Kasumi-1 (cell line): ENCODE data around the gene LETMD1.
A peak's percentile ranks its signal among the peaks of the same experiment; 100 is the strongest.

Source experiments
- DNase-seq, 2 experiments: peaks; one replicate each; lab custom pipeline; 2025; lab: John Stamatoyannopoulos, UW

LETMD1 gene

DNA sequence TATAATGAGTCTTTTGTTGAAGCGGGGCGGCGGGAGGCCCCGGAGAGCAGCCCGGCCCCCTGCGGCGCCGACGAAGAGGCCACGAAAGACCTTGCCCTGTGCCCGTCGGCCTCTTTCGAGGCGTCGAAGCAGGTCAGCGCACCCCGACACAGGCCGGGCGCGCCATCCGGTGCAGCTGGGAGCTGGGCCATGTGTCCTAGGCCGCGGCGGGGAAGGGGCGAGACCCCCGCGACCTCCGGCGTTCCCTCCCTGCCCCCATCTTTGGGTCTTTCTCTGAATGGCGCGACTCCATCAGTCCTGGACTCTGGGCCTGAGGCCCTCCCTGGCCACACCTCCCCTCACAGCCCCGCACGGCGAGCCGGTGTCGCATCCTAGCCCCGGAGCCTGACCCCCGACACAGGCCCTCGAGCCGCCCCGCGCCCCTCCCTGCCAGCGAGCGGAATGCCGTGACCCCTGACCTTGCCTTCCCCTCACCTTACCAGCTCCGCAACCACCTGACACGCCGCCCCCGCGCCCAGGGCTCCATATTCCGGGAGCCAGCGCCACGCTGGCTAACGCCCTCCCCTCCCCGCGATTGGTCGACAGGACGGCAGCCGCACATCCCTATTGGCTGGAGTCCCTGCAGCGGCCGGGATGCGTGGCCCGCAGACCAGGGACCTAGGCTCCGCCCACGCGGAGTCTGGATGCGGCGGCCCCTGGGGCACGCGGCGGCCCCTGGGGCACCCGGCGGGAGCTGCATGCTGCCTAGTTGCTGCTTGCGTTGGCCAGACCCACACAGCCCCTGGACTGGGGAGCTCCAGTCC, 22.1 kb upstream of the LETMD1 start, which contains the start of gene SLC11A2:
TSS of gene SLC11A2 (minus strand) at position 549 of the 803 bp plus-strand sequence. CDS start 15,656 bp downstream, outside the sequence.
- DNase-seq, result peak; percentile 88 to 94

DNA sequence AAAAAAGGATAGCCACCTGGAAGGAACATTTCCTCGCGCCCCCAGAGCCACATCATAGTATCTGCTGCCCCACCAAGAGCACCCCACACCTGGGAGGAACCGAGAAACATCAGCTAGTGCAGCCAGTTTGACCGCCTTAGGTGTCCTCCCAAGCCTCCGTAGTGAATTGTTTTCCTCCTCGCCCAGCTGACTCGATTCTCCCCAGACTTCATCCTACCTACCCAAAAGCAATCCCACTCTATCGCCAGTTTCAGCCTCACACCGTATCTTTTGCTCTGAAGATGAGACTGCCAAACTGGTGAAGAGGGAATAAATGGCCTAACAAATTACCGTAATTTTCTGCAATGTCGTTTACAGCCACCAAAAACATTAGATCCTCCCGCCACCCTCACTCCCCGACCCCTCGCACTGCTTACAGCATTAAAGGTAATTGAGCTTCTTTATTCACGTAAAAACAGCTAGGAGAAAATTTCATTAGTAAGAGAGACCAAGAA, 20.7 kb upstream of the LETMD1 start:
- DNase-seq, result no peak

DNA sequence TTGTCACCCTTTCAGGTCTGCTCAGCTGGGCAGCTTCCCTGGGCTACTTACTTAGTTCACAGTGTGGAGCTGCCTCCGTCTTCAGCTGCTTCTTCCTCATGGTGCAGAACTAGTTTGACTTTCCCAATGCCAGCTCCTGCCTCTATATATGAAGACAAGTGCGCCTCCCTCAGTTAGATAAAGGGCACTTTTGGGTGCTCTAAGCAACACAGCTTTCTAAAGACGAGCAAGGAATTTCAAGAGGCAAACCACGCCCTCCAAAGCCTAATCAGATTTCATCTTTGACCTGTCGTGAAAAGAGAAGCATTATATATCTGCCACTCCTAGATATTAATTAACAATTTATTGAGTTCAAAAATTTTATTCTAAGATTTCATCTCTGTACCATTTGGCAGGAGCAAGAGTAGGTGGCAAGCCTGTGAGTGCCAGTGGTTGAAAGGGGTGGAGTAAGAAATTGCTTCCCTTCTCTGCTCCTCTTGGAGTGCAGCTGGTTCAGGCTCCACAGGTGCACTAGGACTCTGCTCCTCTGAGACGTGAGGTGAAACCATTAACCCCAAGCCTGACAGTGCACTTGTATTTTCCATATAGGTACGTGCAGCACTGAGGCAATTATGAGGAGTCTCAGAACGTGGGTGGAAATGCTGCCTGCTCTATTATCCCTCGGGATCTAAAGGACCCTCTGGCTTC, 19.9 kb upstream of the LETMD1 start:
- DNase-seq, result peak; percentile 94 to 95

DNA sequence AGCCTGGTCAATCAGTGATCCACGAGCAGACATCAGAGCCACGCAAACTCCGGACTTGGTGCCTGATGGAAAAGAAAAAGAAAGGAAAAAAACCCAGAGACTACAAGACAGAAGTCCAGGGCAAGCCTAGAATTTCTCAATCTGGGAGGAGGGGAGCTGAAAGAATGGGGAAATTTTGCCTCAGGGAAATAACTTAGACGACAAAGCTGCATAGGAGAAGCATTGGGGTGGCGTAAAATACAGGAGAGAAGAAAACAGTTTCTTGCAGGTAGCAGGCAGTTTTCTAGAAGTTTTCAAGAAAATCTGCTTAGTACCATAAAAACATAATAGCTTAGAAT, 19.3 kb upstream of the LETMD1 start:
- DNase-seq, result no peak

DNA sequence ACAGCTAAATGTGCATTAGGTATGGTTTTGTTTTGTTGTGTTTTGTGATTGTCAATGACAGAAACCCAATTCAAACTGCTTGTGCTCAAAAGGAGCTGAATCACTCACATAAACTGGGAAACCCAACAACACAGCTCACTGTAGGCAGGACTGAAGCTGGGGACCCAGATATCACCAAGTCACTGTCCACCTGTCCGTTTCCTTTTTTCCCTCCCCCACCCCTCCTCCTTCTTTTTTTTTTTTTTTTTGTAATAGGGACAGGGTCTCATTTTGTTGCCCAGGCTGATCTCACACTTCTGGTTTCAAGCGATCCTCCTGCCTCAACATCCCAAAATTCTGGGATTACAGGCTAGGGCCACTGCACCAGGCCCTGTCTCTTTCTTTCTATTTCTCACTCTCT, 15.1 kb upstream of the LETMD1 start:
- no peak for DNase-seq

DNA sequence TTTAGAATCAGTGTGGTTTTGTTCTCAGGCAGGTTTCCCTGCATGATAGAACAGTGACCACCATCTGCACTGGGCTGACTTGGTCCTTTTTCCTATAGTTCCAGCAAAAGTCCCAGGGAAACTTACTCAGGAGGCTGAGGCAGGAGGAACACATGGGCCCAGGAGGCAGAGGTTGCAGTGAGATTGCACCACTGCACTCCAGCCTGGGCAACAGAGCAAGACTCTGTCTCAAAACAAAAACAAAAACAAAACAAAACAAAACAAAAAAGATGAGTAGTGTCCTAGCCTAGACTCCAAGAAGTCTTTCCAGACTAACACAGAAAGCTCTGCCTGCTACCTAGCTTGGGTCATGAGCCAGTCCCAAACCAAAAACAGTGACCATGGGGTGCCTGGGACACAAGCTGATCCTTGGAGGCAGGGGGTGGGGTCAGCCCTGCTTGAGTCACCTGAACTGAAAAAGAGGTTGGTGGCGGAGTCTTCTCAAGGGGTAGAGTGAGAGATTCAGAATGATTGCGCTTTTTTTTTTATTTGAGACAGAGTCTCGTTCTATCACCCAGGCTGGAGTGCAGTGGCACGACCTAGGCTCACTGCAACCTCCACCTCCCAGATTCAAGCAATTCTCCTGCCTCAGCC, 14.6 kb upstream of the LETMD1 start:
- DNase-seq, result no peak

DNA sequence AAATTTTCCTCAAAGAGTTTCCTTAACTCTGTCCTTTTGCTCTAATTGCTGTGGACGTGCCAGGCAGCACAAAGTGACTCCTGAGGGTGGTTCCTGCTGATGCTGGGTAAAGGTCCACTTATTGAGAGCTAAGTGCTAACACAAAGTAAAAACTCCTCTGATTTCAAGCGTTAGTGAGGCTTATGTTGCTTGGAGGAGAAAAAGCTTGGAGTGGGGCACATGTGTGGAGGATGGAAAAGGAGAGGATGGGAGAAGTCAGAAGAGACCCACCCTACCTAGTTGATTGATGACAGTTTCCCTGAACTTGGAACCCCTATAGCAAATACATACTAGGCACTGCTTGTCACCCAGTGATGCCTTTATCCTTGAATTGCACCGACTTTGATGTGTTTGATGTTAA, 11.8 kb upstream of the LETMD1 start:
- DNase-seq, result no peak

DNA sequence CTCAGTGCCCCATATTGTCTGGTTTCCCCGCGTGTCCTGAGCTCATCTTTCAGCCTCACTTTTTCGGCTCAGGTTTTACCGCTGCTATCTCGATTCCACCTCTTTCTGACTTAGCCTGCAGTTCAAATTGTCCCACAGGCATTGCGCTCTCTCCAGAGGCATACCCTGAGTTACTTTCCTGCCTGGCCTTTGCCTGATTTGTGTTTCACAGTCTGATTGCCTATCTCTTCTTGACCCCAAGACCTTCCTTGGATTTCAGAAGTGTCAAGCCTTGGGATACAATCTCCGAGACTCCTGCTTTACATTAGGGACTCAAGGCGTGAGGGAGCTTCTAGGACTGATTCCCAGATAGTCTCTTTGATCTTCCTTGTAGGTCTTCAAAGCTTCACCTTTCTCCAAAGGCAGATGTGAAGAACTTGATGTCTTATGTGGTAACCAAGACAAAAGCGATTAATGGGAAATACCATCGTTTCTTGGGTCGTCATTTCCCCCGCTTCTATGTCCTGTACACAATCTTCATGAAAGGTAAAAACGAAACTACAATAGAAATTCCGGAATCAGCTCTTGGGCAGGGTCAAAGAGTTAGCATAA, 629 bp downstream of the LETMD1 start:
- no peak for DNase-seq

DNA sequence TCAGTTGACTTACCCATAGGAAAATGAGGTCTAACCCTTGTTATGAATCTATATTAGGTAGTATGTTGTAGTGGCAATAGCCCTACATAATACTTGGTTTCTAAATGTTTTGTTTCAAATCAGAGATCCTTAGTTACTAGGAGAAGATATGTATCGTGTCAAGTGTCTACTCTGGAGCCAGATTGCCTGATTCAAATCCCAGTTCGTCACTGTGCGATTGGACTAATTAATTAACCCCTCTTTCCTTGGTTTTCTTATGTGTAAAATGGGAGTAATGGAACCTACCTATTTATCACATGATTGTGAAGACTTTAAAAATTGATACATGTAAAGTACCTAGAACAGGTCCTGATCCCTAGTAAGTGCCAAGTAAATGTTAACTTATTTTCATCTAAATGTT, 1.4 kb downstream of the LETMD1 start:
- DNase-seq, result no peak

DNA sequence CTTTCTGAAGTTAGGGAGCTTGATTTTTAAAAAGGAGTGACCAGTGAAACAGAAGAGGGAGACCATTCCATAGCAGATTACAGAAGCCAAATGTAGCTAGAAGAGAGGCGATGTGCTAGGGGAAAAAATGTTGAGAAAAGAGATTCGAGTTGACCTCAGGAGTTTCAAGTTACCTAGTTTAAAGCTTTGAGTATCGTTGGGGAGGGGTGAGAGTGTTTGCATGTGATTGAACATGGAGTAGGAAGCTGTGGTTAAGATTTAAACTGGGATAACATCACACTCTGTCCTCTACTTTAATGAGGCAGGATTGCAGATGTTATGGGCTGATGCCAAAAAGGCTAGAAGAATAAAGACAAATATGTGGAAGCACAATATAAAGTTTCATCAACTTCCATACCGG, 3.7 kb downstream of the LETMD1 start:
- DNase-seq, result no peak

DNA sequence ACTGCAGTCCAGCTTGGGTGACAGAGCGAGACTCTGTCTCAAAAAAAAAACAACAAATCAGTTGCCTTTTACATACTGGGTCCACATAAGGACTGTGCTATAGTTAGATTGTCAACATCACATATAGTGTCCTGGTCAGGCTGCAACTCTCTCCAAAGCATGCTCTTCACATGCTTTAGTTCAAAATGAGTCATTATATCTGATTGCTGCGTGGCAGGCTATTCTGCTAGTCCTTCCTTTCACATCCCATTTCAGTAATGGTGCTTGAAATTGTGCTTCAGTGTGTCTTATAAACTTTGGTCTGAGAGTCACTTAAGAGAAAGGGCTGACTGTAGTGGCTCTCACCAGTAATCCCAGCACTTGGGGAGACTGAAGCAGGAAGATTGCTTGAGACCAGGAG, 6.9 kb downstream of the LETMD1 start:
- no peak for DNase-seq

DNA sequence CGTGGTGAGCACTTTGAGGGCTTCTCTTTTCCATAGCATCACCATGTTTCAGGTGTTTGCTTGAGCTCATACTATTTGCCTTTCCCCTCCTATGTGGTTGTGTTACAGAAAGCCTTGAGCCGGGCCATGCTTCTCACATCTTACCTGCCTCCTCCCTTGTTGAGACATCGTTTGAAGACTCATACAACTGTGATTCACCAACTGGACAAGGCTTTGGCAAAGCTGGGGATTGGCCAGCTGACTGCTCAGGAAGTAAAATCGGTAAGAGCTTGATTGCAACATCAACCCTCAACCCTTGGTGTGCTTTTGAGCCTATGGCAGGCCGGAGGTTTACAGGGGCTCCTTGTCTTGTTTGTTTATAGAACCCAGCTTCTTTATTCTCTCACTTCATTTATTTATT, 8.1 kb downstream of the LETMD1 start:
- no peak for DNase-seq

DNA sequence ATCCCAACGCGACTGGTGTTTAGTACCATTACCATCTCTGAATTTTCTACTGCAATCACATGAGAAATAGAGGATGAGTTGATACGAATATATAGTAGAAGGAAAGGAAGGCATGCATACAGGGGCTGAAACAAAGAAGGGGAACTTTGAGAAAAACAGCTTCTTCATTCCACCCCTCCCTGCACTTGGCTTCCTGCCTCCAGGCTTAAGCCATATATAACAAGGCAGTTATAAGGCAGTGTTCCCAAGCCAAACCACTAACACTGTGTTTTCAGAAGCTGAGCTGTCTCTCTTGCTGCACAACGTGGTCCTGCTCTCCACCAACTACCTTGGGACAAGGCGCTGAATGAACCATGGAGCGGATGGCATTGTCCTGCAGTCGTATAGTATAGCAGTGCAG, 11.0 kb downstream of the LETMD1 start:
- DNase-seq, result no peak

DNA sequence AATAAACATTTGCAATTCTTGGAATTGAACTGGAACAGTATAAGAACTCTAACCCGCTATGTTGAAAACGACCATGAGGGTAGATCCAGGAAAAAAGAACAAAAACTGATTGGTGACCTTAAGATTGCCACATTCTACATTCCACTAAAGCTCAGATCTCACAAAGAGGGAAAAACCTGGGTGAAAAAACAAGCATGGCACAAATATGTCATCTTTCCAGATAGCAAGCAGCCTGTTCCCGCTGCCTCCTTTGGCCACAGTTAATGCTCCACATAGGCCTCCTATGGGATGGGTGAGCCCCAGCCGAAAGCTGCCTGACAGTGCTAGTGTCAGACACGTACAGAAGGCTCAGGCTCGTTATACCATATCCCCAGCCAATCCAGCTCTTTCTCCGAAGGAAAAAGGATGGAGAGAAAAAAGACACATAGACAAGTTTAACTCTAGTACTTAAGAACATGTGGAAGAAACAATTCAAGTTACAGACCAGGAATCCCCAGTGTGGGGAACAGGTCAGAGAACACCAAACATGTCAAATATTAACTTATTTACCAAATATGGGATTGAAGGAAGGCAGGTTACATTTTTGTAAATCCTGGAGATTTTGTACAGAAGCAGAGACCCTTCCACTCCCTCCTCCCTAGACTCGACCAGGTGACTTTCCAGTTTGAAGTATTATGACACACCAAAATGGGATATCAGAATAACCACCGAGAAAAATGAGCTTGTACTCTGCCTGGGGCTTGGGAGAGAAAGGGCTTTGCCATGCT, 14.7 kb downstream of the LETMD1 start:
- no peak for DNase-seq

DNA sequence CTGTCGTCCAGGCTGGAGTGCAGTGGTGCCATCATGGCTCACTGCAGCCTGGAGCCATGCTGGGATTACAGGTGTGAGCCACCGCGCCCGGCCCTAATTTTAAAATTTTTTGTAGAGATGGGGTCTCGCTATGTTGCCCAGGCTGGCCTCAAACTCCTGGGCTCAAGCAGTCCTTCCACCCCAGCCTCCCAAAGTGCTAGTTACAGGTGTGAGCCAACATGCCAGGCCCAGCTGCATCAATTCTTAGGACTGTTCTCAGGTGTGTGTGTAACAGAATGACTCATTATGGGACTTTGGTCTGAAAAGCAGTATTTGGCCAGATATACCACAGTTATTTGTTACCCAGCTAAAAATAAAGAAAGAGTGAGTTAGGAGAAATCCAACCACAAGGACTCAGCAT, 17.4 kb downstream of the LETMD1 start:
- no peak for DNase-seq

DNA sequence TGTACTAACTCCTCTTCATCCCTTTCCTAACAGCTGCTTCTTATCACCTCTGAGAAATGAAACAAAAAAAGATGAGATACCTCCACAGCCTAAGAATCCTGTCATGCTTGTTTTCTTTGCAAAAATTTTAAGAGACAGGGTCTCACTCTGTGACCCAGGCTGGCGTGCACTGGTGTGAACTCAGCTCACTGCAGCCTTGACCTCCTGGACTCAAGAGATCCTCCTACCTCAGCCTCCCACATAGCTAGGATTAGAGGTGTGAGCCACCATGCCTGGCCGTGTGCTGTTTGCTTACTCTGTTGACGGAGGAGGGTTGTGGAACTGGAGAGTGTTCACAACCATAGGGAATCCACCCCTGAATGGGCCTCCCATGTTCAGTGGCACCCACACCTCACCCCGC, 19.1 kb downstream of the LETMD1 start:
- DNase-seq, result no peak

DNA sequence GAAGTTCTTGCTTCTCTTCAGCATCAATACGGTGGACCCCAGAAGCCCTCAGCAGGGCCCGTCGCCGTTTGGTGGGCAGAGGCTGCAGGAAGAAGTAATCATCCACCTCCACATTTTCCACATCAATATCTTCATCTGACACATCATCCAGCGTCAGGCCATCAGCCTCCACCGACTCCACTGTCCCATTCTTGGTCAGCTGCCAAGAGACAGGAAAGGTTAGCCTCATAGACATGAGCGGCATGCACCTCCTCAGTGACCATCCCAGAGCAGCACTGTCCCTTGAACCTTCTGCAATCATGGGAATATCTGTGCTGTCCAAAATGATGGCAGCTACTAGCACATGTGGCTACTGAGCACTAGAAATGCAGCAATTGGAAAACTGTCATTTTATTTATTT, 19.6 kb downstream of the LETMD1 start:
- no peak for DNase-seq

DNA sequence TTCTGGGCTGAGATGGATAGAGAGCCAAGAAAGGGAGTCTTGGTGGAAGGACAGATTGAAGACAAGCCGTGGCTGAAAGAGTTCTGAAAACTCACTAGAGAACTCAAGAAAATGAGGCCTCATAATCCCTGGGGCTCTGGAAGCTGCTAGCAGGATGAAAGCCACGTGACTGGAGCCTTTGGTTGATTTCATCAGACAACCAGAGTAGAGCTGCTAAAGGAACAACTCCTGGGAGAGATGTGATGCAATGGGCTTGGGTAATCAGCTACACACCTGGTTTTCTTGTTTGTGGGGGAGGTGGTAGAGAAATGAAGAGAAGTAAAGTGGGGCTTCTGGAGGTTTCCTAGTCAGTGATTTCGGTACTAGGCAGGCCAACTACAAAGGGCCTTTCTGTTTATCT, 21.9 kb downstream of the LETMD1 start:
- no peak for DNase-seq

DNA sequence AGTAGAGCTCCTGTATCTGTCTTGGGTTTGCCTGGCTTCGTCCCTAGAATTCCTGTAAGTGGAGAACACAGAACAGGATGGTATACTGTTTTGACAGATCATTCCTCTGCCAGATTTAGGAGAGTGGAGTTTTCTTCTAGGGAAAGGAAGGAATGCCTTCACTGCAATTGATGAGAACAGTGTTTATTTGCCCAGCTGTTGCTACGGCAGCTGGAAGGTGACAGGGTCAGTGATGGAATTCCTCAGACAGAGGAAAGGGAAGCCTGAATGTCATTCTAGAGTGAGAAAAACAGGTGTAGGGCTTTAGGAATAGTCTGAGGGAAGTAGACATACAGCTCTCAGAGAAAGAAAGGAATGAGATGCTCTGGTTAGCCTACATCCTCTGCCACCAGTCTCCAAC, 23.5 kb downstream of the LETMD1 start:
- no peak for DNase-seq

DNA sequence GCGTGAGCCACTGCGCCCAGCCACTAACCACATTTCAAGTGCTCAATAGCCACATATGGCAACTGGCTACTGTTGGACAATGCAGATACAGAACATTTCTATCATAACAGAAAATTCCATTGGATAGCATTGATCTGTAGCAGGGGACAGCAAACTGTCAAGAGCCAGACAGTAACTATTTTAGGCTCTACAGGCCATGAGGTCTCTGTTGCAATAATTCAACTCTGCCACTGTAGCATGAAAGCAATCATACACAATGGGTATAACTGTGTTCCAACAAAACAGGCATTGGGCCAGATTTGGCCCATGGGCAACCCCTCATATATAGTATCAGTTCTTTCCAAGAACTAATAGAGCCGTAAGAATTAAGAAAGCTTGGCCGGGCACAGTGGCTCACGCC, 27.3 kb downstream of the LETMD1 start:
- no peak for DNase-seq

DNA sequence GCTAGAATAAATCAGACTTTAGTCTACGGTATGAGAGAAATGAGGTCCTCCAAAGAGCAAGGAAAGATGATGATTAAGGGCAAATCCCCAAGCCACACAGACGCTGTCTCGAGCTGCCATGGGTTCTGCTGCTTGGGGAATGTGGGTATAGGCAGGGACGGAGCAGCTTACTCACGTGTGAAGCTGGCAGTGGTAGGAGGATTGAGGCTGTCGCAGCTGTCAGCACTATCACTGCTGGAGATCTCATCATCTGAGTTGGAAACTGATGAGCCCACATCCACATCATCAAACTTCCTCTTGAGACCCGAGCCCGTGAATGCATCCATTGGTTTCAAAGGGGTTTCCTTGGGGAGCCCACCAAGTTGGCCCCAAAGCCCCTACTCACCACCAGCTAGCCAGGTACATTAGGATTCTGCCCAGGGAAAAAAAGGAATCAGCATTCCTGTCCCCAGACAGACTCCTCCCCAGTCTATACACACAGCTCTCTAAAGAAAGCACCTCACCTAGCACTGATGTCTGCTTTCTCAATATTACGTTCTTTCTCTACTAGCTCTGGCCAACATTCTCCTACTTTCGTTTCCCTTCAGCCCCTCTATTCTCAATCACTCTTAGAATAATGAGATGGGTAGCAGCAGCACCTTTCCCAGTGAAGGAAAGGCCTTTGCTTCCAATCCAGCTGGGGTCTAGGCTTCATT, 28.3 kb downstream of the LETMD1 start:
- no peak for DNase-seq
